ENCODE results near the gene MED28.

MED28 gene

DNA sequence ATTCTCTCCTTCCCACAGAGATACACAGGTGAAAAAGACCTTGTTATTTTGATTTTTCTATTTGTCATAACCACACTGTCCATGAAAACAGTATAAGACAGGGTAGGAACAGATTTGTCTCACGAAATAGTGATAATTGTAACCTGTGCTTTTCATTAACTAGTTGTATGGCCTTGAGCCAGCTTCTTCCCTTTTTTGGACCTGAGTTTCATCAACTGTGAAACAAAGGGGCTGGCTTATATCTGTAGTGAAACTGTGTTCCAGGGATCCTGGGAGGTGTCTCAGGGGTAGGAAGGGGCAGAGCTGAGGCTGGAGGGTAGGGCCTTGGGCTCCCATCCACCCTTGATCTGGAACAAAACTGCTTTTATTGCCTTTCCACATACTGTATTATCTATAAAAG is 50.9 kb downstream of the MED28 start:
- ChIA-PET POLR2A (no interaction called here), CTCF (no interaction called here)
- DNase-seq (ENCODE audit: extremely low spot score), result no peak
- TF ChIP-seq FOXM1 (IDR thresholded peaks at IDR 0.05; ENCODE audit: borderline replicate concordance), result no peak
- no peak for TF ChIP-seq ARNT (IDR thresholded peaks at IDR 0.05)
- TF ChIP-seq ZNF384 (IDR thresholded peaks at IDR 0.05), result no peak
- TF ChIP-seq LEF1 (IDR thresholded peaks at IDR 0.05; ENCODE audit: borderline replicate concordance), result no peak
- no peak for TF ChIP-seq HDGF (IDR thresholded peaks at IDR 0.05; ENCODE audit: borderline replicate concordance)
- no peak for TF ChIP-seq L3MBTL2 (conservative IDR thresholded peaks at IDR 0.05)
- TF ChIP-seq ELF4 (IDR thresholded peaks at IDR 0.05), result no peak
- TF ChIP-seq CTBP1 (IDR thresholded peaks at IDR 0.05; ENCODE audit: borderline replicate concordance), result no peak
- TF ChIP-seq NFRKB (IDR thresholded peaks at IDR 0.05), result no peak
- no peak for TF ChIP-seq FOXK2 (IDR thresholded peaks at IDR 0.05)
- TF ChIP-seq BHLHE40 (IDR thresholded peaks at IDR 0.05; ENCODE audit: borderline replicate concordance), result no peak
- TF ChIP-seq FOXA1 (IDR thresholded peaks at IDR 0.05), result no peak
- no peak for TF ChIP-seq SUZ12 (IDR thresholded peaks at IDR 0.05)
- TF ChIP-seq SP1 (IDR thresholded peaks at IDR 0.05), result no peak

DNA sequence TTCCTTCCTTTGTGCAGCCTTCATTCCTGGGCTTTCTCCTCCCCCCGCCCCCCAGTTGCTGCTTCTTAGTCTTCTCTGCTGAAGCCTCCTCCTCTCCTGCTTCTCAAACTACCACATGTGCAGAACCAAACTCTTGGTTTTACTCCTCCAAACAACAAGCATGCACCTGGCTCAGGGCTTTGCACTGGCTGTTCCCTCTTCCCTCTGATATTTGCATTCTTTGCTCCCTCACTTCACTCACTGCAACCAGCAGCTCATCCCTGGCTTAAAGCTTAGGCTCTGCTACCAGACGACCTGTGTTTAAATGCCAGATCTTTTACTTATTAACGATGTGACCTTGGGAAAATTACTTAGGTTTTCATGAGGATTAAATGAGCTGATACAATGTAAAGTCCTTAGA is 51.4 kb downstream of the MED28 start:
- DNase-seq (ENCODE audit: extremely low spot score), result no peak
- CTCF ChIA-PET, result no interaction called here
- POLR2A ChIA-PET, result no interaction called here
- TF ChIP-seq L3MBTL2 (conservative IDR thresholded peaks at IDR 0.05), result no peak
- TF ChIP-seq HDGF (IDR thresholded peaks at IDR 0.05; ENCODE audit: borderline replicate concordance), result no peak
- TF ChIP-seq, protein P1, sequence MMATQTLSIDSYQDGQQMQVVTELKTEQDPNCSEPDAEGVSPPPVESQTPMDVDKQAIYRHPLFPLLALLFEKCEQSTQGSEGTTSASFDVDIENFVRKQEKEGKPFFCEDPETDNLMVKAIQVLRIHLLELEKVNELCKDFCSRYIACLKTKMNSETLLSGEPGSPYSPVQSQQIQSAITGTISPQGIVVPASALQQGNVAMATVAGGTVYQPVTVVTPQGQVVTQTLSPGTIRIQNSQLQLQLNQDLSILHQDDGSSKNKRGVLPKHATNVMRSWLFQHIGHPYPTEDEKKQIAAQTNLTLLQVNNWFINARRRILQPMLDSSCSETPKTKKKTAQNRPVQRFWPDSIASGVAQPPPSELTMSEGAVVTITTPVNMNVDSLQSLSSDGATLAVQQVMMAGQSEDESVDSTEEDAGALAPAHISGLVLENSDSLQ (IDR thresholded peaks at IDR 0.05), result no peak
- TF ChIP-seq LEF1 (IDR thresholded peaks at IDR 0.05; ENCODE audit: borderline replicate concordance), result no peak
- TF ChIP-seq FOXA1 (IDR thresholded peaks at IDR 0.05), result no peak
- TF ChIP-seq TARDBP (IDR thresholded peaks at IDR 0.05), result no peak
- TF ChIP-seq SUZ12 (IDR thresholded peaks at IDR 0.05), result no peak
- TF ChIP-seq ZNF384 (IDR thresholded peaks at IDR 0.05), result no peak
- TF ChIP-seq NFRKB (IDR thresholded peaks at IDR 0.05), result no peak
- no peak for TF ChIP-seq SP1 (IDR thresholded peaks at IDR 0.05)
- TF ChIP-seq CTBP1 (IDR thresholded peaks at IDR 0.05; ENCODE audit: borderline replicate concordance), result no peak
- no peak for TF ChIP-seq ARNT (IDR thresholded peaks at IDR 0.05)
- TF ChIP-seq BHLHE40 (IDR thresholded peaks at IDR 0.05; ENCODE audit: borderline replicate concordance), result no peak
- TF ChIP-seq FOXM1 (IDR thresholded peaks at IDR 0.05; ENCODE audit: borderline replicate concordance), result no peak
- no peak for TF ChIP-seq FOXK2 (IDR thresholded peaks at IDR 0.05)
- no peak for TF ChIP-seq ELF4 (IDR thresholded peaks at IDR 0.05)

DNA sequence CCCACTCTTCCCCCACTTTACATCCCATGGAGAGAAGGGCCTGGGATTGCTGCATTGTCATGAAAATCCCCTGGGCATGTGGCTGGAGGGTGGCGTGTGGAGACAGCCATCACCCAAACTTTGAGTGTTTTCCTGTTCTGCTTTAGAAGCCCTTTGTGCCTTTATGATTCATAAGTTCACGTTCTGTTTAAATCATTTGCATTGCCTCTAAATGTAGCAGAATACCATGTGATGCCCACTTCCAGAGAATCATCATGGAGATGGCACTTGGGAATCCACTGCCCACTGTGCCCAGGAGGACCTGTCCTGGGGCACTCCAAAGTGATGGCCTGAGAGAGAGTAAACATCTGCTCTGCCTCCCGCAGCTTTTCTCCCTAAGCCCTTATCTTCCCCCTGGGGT is 52.8 kb downstream of the MED28 start:
- ChIA-PET POLR2A (no interaction called here), CTCF (no interaction called here)
- no peak for DNase-seq (ENCODE audit: extremely low spot score)
- TF ChIP-seq FOXK2 (IDR thresholded peaks at IDR 0.05) (no peak), CTBP1 (IDR thresholded peaks at IDR 0.05; ENCODE audit: borderline replicate concordance) (no peak), FOXM1 (IDR thresholded peaks at IDR 0.05; ENCODE audit: borderline replicate concordance) (no peak), SP1 (IDR thresholded peaks at IDR 0.05) (no peak)
- TF ChIP-seq, protein P1 (IDR thresholded peaks at IDR 0.05), result no peak

DNA sequence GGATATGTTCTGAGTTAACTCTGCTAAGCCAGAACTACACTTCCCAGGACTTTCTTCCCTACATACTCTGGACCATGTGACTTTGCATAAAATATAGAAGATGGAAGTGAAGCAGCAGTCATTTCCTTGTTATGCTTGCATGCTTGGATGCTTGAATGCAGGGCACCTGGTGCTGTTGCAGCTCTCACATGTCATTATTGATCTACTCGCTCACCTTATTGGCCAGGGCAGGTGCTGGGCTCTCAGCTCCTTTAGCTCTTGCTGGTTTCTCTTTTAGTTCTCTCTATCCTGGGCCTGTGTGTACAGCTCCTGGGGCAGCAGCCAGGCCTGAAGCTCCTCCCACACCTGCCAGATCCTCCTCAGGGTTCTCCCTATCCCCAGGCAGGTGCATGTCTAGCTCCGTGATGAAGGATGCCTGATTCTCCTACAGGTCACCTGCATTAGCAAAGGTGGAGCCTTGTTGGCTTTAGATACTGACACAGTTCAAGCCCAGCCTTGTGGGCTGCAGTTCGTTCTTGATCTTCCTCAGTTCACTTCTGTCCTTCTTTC is 53.3 kb downstream of the MED28 start:
- DNase-seq (ENCODE audit: extremely low spot score), result no peak
- POLR2A ChIA-PET, result no interaction called here
- TF ChIP-seq SP1 (IDR thresholded peaks at IDR 0.05) (no peak), LEF1 (IDR thresholded peaks at IDR 0.05; ENCODE audit: borderline replicate concordance) (no peak), SUZ12 (IDR thresholded peaks at IDR 0.05) (no peak), FOXK2 (IDR thresholded peaks at IDR 0.05) (no peak), HDGF (IDR thresholded peaks at IDR 0.05; ENCODE audit: borderline replicate concordance) (no peak), ZNF384 (IDR thresholded peaks at IDR 0.05) (no peak)
- TF ChIP-seq, protein P1 (IDR thresholded peaks at IDR 0.05), result no peak
- CTCF ChIA-PET, result no interaction called here

DNA sequence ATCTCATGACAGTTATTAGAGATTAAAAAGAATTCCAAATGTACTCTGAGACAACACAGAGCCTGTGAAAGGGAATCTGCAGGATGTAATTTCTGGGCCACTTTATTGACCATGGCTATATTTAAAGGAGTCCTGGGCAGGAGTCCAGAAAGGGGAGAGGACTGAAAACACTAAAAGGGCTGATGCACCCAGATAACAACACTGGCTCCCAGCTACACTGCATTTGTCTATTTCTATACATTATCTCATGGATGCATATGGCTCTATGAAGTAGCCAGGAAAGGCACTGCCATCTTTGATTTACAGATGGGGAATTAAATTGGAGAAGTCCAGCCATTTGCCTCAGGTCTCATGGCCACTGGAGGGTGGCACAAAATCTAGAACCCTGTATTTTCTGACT is 56.0 kb downstream of the MED28 start:
- ChIA-PET CTCF (no interaction called here), POLR2A (no interaction called here)
- no peak for TF ChIP-seq FOXA1 (IDR thresholded peaks at IDR 0.05)
- TF ChIP-seq LEF1 (IDR thresholded peaks at IDR 0.05; ENCODE audit: borderline replicate concordance), result no peak
- TF ChIP-seq, protein P1 (IDR thresholded peaks at IDR 0.05), result no peak
- TF ChIP-seq L3MBTL2 (conservative IDR thresholded peaks at IDR 0.05), result no peak
- no peak for TF ChIP-seq CTBP1 (IDR thresholded peaks at IDR 0.05; ENCODE audit: borderline replicate concordance)
- no peak for TF ChIP-seq SP1 (IDR thresholded peaks at IDR 0.05)
- no peak for TF ChIP-seq TARDBP (IDR thresholded peaks at IDR 0.05)
- TF ChIP-seq SUZ12 (IDR thresholded peaks at IDR 0.05), result no peak
- no peak for TF ChIP-seq ZNF384 (IDR thresholded peaks at IDR 0.05)
- TF ChIP-seq FOXK2 (IDR thresholded peaks at IDR 0.05), result no peak
- no peak for TF ChIP-seq ARNT (IDR thresholded peaks at IDR 0.05)
- TF ChIP-seq HDGF (IDR thresholded peaks at IDR 0.05; ENCODE audit: borderline replicate concordance), result no peak
- no peak for TF ChIP-seq NFRKB (IDR thresholded peaks at IDR 0.05)
- no peak for TF ChIP-seq FOXM1 (IDR thresholded peaks at IDR 0.05; ENCODE audit: borderline replicate concordance)
- TF ChIP-seq BHLHE40 (IDR thresholded peaks at IDR 0.05; ENCODE audit: borderline replicate concordance), result no peak
- no peak for DNase-seq (ENCODE audit: extremely low spot score)
